GM18858 (cell line): ENCODE results near the gene EMC1.
"Not testable (repeated sequence)": the region's sequence is repeated elsewhere in the genome, so short reads cannot be mapped to it uniquely, and the experiment has no call there.

Experiments used
- ATAC-seq: cut with Tn5 transposase; IDR thresholded peaks from one replicate; pipeline ENCODE4 v1.9.1; 2021; ENCODE audit not compliant: unreplicated experiment

EMC1 gene

GRCh38 chr1:19196331-19196730, 55.0 kb downstream of the EMC1 start:
- no peak for ATAC-seq

DNA sequence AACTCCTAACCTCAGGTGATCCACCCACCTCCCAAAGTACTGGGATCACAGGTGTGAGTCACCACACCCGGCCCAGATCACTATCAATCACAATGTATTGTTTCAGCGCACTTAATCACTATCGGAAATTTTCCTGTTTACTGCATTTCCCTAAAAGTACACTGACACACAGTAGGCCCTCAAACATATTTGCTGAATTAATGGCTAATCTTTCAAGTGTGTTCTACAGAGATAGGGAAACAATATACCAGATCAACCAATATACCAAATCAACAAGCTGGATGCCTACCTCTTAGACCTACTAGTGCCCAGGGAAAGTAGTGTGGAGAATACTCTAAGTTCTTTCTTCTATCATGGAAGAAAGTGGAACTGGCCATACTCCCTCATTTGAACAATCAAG, 58.3 kb downstream of the EMC1 start:
- ATAC-seq = no peak

DNA sequence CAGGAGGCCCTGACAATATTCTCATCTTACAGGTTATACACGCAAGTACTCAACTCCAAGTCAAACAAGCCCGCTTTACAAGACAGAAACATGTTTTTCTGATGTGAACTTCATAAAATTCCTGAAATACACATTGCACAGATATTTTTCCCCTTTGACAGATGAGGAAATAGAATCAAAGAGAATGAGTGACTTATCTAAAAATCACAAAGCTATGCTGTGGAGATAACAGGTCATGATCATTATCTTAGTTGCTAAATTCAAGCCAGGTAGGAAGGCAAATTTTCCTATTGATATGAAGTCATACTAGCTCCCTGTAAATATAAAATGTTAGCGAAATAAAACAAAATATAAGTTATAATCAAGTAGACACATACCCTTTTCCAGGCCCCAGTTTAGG, 59.5 kb downstream of the EMC1 start:
- no peak for ATAC-seq

DNA sequence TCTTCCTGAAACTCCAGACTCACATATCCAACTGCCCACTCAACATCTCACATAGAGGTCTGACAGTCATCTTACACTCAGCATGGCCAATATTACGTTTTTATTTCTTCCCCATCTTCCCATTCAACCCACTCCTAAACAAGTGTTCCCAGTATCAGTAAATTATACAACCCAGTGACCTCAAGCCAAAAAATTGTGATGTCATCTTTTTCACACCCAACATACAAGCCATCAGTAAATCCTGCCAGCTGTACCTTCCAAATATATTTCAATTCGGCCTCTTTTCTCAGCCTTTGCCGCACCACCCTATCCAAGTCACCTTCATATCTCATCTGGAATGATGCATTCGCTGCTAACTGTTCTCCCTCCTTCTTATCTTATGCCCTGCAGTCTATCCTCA, 60.9 kb downstream of the EMC1 start:
- no peak for ATAC-seq

DNA sequence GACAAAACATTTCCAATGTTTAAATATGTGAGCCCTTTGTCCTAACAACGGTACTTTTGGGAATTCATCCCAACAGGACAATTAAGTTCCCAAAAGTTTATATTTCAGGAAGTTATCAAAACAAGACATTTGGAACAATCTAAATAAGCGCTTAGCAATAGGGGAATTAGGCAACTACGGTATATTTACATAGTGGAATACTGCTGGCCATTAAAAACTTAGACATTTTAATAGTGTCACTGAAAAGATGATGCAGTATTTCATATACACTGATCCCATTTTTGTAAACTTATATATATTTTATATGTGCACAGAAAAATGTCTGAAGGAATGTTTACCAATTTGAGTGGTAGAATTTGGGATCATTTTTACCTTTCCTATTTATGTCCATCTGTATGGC, 62.1 kb downstream of the EMC1 start:
- no peak for ATAC-seq

- ATAC-seq = no peak
Measured at GRCh38 chr1:19187852-19188251, 63.5 kb downstream of the EMC1 start.

DNA sequence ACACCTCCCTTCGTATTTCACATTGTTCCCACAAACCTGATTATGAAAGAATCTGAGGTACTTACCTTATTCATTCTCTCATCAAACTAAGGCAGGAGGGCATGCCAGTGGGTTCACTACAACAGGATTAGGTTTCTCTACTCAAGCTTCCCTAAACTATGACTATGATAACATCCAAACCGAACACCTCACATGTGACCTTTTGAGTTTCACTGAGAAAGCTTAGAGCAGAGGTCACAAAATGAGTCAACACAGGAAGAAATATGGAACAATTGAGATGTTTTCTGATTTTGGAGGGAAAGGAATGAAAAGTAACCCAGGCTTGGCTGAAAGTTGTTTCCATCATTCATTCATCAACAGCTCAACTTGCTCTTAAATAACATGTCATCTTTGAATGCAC, 65.3 kb downstream of the EMC1 start:
- ATAC-seq = no peak

DNA sequence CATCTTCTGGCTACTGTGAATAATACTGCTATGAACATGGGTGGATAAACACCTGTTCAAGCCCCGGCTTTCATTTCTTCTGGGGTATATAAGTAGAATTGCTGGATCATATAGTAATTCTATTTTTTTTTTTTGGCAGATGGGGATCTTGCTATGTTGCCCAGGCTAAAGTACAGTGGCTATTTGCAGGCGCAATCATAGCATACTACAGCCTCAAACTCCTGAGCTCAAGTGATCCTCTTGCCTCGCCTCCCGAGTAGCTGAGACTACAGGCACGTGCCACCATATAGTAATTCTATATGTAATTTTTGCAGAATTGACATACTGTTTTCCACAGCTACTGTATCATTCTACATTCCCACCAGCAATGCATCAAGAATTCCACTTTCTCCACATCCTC, 69.1 kb downstream of the EMC1 start:
- ATAC-seq = no peak

- ATAC-seq = not testable (repeated sequence)
Measured at GRCh38 chr1:19180265-19180657, 71.1 kb downstream of the EMC1 start.

DNA sequence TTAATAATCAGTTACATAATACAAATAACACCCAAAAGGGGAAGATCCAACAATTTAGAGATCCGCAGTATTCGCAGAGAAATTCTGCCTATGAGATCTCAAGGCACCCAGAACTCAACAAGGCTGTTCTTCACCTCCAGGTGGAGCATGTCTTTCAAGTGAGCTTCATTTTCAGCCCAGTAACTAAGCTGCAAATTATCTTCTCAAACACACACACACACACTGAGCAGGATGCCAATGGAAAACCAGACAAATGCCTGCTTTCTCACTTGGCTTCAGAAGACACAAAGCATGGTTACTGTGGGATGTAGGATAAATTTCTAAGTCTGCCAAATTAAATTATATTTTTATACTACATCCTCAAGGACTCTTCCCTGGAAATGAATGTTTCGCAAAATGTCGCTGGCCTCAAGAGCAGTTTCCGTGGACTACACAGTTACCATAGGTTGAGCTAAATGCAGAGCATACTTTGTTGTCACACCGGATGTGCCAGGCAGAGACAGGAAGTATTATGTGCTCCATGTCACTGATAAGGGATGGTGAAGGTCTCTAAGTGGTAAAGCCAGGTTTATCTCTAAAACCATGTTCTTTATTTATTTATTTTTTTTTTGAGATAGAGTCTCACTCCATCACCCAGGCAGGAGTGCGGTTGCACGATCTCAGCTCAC, 71.6 kb downstream of the EMC1 start:
- no peak for ATAC-seq

DNA sequence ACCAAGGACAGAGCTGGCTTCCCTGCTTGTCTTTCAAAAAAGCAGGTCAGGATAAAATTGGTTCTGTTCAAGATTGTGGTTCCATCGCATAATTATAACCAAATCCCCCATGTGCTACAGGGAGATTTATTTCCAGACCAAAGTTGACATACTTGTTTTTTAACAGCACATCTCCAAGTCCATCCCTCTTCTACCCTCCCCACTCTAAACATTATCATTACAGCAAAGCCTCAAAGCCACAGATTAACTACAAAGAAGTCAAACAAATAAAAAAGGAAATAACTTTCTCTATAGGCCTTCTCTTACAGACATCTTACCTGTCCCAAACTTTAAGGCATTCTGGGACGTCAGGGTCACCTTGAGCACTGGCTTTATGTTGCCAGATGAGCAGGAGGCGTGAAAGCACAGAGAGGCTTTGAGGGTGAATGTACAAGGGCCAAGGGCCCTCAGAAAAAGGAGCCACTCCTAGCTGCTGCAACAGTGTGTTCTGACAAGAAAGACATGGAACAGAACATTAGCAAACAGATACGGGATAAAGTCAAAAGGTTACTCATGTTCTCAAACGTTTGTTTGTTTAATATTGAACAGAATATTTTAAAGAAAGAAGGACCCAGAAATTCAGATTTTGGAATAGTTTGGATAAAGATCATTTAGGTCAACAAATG, 72.5 kb downstream of the EMC1 start:
- no peak for ATAC-seq

GRCh38 chr1:19177811-19178210, 73.5 kb downstream of the EMC1 start:
- no peak for ATAC-seq

DNA sequence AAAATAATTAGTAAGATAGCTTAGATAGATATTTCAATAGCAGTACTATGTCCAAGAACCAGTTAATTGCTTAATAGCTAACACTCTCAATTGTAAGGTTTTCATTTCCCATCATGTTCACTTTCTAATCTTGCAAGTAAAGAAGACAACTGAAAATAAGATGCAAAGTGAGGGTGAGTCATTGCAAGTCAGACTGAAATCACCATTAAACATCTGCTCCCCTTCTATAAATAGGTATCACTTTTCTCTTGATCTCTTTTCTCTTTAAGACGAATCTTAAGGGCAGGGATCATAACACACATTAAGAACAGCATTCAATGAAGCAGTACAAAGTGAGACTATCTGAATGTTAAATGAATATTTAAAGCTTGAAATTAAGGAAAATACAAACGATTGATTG, 81.7 kb downstream of the EMC1 start:
- peak; percentile 51 for ATAC-seq

- no peak for ATAC-seq
Measured at GRCh38 chr1:19167140-19167539, 84.2 kb downstream of the EMC1 start.

GRCh38 chr1:19166066-19166465, 85.3 kb downstream of the EMC1 start:
- no peak for ATAC-seq
